ENCODE data around the gene GBX1.
A peak's percentile ranks its signal among the peaks of the same experiment; 100 is the strongest.

GBX1 gene

GRCh38 chr7:151177310-151177709, 9.8 kb upstream of the GBX1 start:
- Histone ChIP-seq H3F3A (ENCODE audit: control insufficient read depth, insufficient read depth) (no peaks in the 10 kb centered on the region), H3K27ac (ENCODE audit: low read depth, low read length) (no peak overlapping the region), H3K9me3 (ENCODE audit: control insufficient read depth, insufficient read depth, low read length) (no peaks in the 10 kb centered on the region), H3K4me3 (ENCODE audit: low read length) (no peak overlapping the region), H3K36me3 (ENCODE audit: control insufficient read depth, low read length) (no peaks in the 10 kb centered on the region), H3K79me2 (ENCODE audit: control insufficient read depth, low read length) (no peaks in the 10 kb centered on the region), H3K4me2 (ENCODE audit: low read length) (no peak overlapping the region), H4K20me1 (ENCODE audit: control insufficient read depth, insufficient read depth, low read depth, low read length) (no peaks in the 10 kb centered on the region), H3K9me2 (replicated peaks; ENCODE audit: control insufficient read depth, low read length) (no peaks in the 10 kb centered on the region), H3K27me3 (ENCODE audit: control insufficient read depth, low read length) (peaks cover 7% of the 10 kb centered on the region), H3K4me1 (ENCODE audit: control insufficient read depth, low read length) (no peaks in the 10 kb centered on the region)
- no peak for TF ChIP-seq EZH2phosphoT487 (IDR thresholded peaks at IDR 0.05; ENCODE audit: borderline replicate concordance, low read length)
- no peak for TF ChIP-seq CTCF (IDR thresholded peaks at IDR 0.05; ENCODE audit: low read depth, low read length, poor library complexity, severe bottlenecking)

DNA sequence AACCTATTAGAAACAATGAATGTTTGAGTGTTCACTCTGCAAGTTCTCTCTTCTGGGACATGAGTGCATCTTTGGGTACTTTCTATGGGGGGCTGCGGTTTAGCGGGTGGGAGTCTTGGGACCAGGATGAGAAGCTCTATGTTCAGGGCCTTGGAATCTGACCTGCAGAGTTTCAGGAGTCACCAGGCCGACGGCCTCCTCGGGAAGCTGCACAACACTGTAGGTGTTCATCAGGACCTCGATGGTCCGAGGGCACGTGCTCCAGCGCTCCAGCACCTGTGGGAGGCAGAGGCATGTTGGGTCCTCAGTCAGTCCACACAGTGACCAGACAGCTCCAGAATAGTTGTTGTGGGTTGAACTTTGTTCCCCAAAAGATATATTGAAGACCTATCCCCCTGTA, 8.9 kb upstream of the GBX1 start:
- Histone ChIP-seq H3K4me3 (ENCODE audit: low read length) (no peak overlapping the region), H3K27me3 (ENCODE audit: control insufficient read depth, low read length) (peaks cover 10% of the 10 kb centered on the region), H3K36me3 (ENCODE audit: control insufficient read depth, low read length) (no peaks in the 10 kb centered on the region), H3K27ac (ENCODE audit: low read depth, low read length) (no peak overlapping the region), H3K9me3 (ENCODE audit: control insufficient read depth, insufficient read depth, low read length) (no peaks in the 10 kb centered on the region), H3K79me2 (ENCODE audit: control insufficient read depth, low read length) (no peaks in the 10 kb centered on the region), H3K9me2 (replicated peaks; ENCODE audit: control insufficient read depth, low read length) (no peaks in the 10 kb centered on the region), H3F3A (ENCODE audit: control insufficient read depth, insufficient read depth) (no peaks in the 10 kb centered on the region), H3K4me1 (ENCODE audit: control insufficient read depth, low read length) (no peaks in the 10 kb centered on the region), H3K4me2 (ENCODE audit: low read length) (no peak overlapping the region), H4K20me1 (ENCODE audit: control insufficient read depth, insufficient read depth, low read depth, low read length) (no peaks in the 10 kb centered on the region)
- TF ChIP-seq EZH2phosphoT487 (IDR thresholded peaks at IDR 0.05; ENCODE audit: borderline replicate concordance, low read length) (no peak), CTCF (IDR thresholded peaks at IDR 0.05; ENCODE audit: low read depth, low read length, poor library complexity, severe bottlenecking) (no peak)

DNA sequence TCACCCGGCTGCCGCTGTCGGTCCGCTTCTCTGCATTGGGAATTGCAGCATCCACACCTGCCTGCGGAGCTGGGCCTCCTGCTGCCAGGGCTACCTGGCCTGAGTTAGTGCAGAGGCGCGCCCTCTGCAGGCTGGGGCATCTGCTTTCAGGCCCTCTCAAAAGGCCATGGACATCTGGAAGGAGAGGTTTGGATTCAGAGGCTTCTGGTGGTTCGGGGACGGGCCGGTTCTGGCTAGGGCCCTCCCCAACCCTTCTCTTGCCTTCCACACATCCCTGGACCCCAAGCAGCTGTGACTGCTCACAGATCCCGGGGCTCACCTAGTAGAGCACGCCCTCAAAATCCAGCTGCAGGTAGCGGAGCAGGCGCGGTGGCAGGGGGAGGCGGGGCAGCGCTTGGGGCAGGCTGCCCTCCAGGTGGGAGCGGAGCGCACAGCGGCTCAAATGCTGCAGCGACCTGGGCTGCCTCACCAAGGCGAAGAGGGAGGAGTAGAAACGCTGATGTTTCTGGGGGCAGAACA, 8.4 kb upstream of the GBX1 start:
- Histone ChIP-seq H3K9me2 (replicated peaks; ENCODE audit: control insufficient read depth, low read length) (no peaks in the 10 kb centered on the region), H3K9me3 (ENCODE audit: control insufficient read depth, insufficient read depth, low read length) (no peaks in the 10 kb centered on the region), H4K20me1 (ENCODE audit: control insufficient read depth, insufficient read depth, low read depth, low read length) (no peaks in the 10 kb centered on the region), H3K27ac (ENCODE audit: low read depth, low read length) (no peak overlapping the region), H3K4me2 (ENCODE audit: low read length) (no peak overlapping the region), H3K4me3 (ENCODE audit: low read length) (no peak overlapping the region), H3K27me3 (ENCODE audit: control insufficient read depth, low read length) (peaks cover 10% of the 10 kb centered on the region), H3F3A (ENCODE audit: control insufficient read depth, insufficient read depth) (no peaks in the 10 kb centered on the region), H3K4me1 (ENCODE audit: control insufficient read depth, low read length) (no peaks in the 10 kb centered on the region), H3K79me2 (ENCODE audit: control insufficient read depth, low read length) (no peaks in the 10 kb centered on the region), H3K36me3 (ENCODE audit: control insufficient read depth, low read length) (no peaks in the 10 kb centered on the region)
- TF ChIP-seq EZH2phosphoT487 (IDR thresholded peaks at IDR 0.05; ENCODE audit: borderline replicate concordance, low read length) (no peak), CTCF (IDR thresholded peaks at IDR 0.05; ENCODE audit: low read depth, low read length, poor library complexity, severe bottlenecking) (peak; percentile 18)

Measured in DOHH2 (cell line).